ENCODE data around the gene MAP1LC3C.

- TF ChIP-seq EZH2 (IDR thresholded peaks at IDR 0.05; ENCODE audit: low read length, unreplicated experiment) (no peak), CTCF (conservative IDR thresholded peaks at IDR 0.05; ENCODE audit: low read depth, low read length) (no peak), EZH2phosphoT487 (IDR thresholded peaks at IDR 0.05; ENCODE audit: borderline replicate concordance, low read length) (no peak)
These were observed 44.3 kb upstream of the MAP1LC3C start for GRCh38 chr1:242043165-242043564.
